HG02623 (cell line): ENCODE measurements around the gene TUBA1C.

Experiments
- ATAC-seq: cut with Tn5 transposase; IDR thresholded peaks from one replicate; pipeline ENCODE4 v1.9.1; 2021; ENCODE audit warnings: moderate library complexity; ENCODE audit not compliant: unreplicated experiment

The TUBA1C gene

DNA sequence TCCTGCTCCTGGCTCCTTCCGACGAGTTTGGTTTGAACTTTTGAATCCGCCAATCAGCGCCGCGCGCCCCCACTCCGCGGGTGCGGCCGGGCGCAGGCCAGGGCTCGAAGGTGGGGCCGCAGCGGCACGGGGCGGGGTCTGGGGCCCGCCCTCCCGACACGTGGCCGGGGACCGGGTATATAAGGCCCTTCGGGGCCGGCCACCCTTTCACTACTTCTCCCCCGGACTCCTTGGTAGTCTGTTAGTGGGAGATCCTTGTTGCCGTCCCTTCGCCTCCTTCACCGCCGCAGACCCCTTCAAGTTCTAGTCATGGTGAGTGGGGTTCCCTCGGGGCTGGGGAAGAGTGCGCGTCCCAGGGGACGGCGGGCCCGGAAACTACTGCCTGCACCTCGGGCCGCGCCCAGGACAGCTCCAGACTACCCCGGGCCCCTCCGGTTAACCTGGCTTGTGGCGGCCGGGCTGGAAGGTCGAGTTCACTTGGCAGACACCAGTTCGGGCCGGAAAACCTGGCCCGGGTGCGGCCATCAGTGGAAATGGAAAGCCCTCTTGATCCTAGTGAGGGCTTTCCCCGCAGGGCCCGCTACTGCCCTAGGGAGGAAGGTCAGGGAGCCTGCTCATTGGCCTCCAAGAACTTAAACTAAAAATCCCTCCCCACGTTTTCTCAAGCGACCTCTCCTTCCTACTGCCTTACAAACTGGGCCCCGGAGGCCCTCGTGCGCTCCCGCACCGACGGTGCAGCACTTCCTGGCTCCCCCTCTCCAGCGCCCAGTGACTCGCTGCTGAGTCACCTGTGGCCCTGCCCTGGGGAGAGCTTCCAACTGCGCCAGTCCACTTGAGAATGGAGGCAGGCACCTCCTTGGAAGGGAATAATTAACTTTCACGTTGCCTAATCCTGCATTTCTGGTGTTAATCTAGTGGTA lies at the start of gene TUBA1C:
Gene TUBA1C, plus strand, starts transcription at position 210 of the 920 bp plus-strand sequence. Its CDS starts 100 bp downstream, at position 310.
- ATAC-seq = peak; percentile 86

- no peak for ATAC-seq
These were observed 45.4 kb upstream of the TUBA1C start for GRCh38 chr12:49219417-49220026.

DNA sequence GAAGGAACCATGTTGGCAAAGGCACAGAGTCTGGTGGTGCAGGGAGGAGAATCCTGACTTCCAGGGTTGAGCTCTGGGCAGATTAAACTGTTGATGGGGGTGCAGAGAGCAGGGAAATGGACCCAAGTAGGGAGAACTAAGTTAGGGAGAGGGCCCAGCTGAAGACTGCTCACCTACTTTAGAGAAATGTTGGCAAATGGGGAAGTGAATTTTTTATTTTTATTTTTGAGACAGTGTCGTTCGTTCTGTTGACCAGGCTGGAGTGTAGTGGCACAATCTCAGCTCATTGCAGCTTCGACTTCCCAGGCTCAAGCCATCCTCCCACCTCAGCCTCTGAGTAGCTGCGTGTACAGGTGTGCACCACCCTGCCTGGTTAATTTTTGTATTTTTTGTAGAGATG lies 43.9 kb upstream of the TUBA1C start:
- no peak for ATAC-seq

DNA sequence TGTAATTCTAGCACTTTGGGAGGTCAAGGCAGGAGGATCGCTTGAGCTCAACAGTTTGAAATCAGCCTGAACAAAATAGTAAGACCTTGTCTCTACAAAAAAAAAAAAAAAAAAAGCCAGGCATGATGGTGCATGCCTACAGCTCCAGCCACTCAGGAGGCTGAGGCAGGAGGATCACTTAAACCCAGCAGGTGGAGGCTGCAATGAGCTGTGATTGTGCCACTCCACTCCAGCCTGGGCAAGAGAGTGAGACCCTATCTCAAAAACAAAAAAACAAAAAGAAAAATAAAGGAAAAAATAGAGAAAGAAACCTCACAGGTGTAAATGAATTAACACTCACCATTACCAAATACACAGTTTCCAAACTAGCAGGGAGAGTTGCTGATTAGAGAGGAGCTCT lies 41.8 kb upstream of the TUBA1C start:
- ATAC-seq = no peak

DNA sequence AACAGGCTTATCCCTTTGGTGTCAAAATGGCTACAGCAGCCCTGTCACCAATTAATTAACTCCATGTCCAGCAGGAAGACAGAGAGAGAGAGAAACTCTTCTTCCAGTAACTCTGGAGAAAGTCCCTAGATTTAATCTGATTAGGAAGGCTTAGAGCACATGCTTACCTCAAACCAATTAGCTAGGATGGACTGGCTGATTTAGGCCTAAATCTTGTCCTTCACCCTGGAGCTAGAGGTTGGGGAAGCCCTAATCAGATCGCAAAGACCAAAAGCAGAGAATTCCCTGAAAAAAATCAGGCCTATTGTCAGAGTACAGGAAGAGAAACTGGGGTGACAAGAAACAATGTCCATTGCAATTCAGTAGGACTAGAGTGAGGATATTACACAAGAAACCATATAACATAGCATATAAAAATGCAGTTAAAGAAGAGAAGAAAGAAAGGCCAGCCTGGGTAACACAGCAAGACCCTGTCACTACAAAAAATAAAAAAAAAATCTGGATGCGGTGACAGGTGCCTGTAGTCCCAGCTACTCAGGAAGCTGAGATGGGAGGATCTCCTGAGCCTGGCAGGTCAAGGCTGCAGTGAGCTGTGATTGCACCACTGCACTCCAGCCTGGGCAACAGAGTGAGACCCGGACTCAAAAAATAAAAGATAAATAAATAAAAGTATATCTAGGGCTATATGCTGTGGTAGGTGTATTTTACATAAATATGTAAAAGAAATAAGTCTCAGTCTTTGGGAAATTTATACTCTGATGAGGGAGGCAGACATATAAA lies 41.1 kb upstream of the TUBA1C start:
- no peak for ATAC-seq

GRCh38 chr12:49225576-49226166 lies 39.2 kb upstream of the TUBA1C start:
- ATAC-seq = no peak

GRCh38 chr12:49227713-49228112 lies 37.2 kb upstream of the TUBA1C start:
- no peak for ATAC-seq

DNA sequence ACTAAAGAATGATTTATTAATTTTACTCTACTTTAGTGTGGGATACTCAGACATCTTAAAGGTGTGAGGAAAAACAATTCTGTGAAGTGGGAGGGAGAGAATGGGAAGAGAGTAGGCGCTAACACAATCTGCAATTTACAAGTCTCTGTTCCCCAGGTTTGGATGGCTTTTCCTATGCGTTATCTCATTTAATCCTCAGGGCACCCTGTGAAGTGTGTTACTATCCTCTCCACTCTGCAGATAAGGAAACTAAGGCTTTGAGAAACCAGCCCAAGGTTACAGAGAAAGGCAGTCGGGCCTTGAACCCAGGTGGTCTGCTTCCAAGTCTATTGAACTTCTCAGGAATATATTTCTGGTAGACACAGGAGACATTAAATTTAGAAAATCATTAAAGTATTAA lies 36.2 kb upstream of the TUBA1C start:
- ATAC-seq = no peak

GRCh38 chr12:49230176-49230804 lies 34.6 kb upstream of the TUBA1C start:
- ATAC-seq = no peak

DNA sequence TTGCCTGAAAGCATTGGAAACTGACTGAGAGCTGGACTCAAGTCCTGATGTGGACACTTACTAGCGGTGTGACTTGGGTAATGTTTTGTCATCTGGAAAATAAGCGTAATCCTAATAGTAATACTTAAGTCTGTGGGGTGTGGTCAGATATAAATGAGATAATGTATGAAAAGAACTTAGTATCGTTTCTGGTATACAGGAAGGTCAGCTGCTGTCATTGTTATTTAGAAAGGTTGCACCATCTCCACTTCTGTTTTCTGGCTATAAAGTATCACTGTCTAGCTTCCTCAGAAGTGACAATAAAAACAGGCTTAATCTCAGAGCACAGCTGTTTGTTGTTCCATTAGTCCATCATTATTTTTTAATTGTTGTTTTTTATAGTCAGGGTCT lies 34.1 kb upstream of the TUBA1C start:
- ATAC-seq = no peak

- ATAC-seq = no peak
These were observed 32.8 kb upstream of the TUBA1C start for GRCh38 chr12:49231878-49232655.

- ATAC-seq = no peak
These were observed 31.7 kb upstream of the TUBA1C start for GRCh38 chr12:49232940-49233841.

DNA sequence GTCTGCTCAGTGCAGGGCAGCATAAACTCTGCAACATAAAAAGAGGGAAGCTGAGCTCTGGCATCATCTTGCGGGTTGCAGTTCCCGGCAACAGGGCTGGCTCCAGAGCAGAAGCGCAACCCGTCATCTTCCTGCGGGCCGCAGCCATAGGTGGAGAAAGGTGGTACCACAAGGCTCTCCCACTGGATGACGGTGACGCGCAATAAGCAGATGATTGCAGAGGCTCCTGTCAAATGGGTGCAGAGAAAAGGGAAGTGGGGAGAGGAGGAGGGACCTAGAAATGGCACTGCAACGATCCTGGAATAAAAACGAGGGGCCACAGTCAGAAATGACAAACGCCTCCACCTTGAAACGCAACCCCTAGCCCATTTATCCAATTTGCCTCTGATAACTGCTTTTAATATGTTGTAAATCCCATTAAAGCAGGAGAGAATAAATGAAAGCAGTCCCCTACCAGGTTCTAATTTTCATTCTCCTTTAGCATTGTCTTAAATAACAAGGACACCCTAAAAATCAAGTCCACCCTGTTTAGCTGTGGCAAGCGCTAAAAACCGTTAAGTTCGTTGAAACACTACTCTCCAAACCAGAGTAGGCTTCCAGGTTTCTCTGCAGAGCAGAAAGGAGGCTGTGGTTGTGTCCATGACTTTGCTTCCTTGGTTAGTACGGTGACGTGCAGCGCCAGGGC lies 30.9 kb upstream of the TUBA1C start:
- no peak for ATAC-seq

DNA sequence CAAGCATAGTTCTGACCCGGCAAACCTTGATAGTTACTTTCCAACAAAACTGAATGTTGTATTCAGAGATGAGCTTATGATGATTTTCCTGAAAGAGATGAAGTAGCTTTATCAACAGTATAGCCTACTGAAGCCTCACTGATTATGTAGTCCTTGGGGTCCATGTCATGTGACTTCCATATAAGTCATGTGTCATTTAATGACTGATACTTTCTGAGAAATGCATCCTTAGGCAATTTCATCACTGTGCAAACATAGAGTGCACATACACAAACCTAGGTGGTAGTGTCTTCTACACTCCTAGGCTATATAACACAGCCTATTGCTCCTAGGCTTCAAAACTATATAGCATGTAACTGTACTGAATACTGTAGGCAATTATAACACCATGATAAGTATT lies 28.5 kb upstream of the TUBA1C start:
- no peak for ATAC-seq

GRCh38 chr12:49243631-49244030 lies 21.3 kb upstream of the TUBA1C start:
- no peak for ATAC-seq

DNA sequence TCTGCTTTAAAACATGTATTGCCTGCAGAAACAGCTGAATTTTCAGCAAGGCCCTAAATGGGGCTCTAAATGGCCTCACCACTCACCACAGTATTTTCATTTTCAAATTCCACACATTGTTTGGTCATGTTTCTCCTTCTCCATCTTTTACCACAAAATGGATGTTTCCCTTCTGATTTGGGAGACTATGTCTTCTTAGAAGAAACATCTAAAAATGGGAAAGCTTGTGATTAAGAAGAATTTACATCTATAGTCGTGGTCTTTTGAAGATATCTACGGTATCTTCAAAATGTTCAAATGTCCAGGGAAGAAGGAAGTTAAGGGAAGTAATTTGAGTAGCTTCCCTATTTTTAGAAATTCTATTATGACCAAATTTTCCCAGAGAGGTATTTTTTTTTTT lies 20.7 kb upstream of the TUBA1C start:
- no peak for ATAC-seq

- ATAC-seq = no peak
These were observed 13.5 kb upstream of the TUBA1C start for GRCh38 chr12:49251357-49251756.

DNA sequence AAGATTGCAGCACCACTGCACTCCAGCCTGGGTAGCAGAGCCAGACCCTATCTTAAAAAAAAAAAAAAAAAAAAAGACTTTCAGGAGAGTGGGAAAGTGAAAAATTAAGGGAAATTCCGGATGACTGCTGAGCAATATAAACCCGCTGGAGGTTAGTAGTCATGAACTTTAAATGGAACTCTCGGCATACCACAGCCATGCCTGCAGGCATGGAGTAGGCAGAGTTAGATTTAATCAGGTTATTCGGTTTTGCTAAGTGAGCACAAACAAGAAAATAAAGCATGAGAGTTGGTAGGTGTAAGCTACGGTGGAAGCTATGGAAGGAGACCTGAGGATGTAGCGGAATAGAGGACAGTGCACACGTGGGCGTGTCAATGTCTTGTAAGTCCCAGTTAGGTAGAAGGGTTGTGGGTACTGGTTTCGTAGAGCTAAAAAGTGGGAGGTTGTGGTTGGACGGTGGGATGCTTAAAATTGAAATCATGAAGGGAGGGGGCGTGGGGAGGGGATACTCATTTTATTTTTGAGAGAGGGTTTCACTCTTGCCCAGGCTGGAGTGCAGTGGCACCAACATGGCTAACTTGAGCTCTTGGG lies 11.8 kb upstream of the TUBA1C start:
- no peak for ATAC-seq
